ENCODE results near the gene TDRD12. TPM values are rescaled to one million over a fixed set of nuclear protein-coding genes. Genes with fewer than 3 reads are reported as not detected.

TDRD12 gene, protein sequence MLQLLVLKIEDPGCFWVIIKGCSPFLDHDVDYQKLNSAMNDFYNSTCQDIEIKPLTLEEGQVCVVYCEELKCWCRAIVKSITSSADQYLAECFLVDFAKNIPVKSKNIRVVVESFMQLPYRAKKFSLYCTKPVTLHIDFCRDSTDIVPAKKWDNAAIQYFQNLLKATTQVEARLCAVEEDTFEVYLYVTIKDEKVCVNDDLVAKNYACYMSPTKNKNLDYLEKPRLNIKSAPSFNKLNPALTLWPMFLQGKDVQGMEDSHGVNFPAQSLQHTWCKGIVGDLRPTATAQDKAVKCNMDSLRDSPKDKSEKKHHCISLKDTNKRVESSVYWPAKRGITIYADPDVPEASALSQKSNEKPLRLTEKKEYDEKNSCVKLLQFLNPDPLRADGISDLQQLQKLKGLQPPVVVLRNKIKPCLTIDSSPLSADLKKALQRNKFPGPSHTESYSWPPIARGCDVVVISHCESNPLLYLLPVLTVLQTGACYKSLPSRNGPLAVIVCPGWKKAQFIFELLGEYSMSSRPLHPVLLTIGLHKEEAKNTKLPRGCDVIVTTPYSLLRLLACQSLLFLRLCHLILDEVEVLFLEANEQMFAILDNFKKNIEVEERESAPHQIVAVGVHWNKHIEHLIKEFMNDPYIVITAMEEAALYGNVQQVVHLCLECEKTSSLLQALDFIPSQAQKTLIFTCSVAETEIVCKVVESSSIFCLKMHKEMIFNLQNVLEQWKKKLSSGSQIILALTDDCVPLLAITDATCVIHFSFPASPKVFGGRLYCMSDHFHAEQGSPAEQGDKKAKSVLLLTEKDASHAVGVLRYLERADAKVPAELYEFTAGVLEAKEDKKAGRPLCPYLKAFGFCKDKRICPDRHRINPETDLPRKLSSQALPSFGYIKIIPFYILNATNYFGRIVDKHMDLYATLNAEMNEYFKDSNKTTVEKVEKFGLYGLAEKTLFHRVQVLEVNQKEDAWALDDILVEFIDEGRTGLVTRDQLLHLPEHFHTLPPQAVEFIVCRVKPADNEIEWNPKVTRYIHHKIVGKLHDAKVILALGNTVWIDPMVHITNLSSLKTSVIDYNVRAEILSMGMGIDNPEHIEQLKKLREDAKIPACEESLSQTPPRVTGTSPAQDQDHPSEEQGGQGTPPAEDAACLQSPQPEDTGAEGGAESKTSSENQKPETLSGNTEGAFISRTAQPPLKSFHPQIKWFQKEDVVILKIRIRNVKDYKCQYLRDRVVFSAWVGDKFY (N-terminal part only)
- polyA plus RNA-seq (2013, experiment 1 of 2): 0.10 TPM
- polyA plus RNA-seq (2013, experiment 2 of 2): 0.05 TPM

DNA sequence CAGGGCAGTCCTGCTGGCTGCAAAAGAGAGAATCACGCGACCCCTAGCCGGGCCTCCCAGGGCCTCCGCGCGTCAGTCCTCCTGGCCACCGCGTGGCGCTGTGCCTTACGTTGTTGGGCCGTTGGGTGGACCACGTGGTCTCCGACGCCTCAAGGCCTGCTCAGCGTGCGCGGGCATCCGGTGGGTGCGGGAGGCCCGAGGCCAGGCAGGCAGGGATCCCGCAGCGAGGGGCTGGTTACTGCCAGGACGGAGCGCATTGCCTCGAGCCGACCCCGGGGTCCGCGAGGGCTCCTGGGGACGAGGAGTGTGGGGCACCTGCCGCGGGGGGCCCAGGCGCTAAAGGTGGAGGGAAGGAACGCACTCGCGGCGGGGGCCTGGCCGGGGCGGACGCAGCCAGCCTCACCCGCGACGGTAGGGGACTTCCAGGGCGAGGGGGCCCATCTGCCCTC lies at the start of gene TDRD12:
Gene TDRD12, plus strand, starts transcription at position 157 of the 449 bp plus-strand sequence. CDS start 306 bp downstream, outside the sequence.
- no peak within 1 kb of the TSS for H2BK5ac ChIP-seq (ENCODE audit: low read depth, low read length, poor library complexity, severe bottlenecking)
- DNase-seq: no peak
- H3K36me3 ChIP-seq (ENCODE audit: control insufficient read depth in 1 of 2, insufficient read depth in 2 of 2, low read depth in 1 of 2, low read length in 2 of 2): peaks cover 8 to 16% of the 10 kb centered on the region in 2 experiments
- H3K4me1 ChIP-seq (ENCODE audit: control insufficient read depth, insufficient read depth, low read depth, low read length): peaks cover 2% of the 10 kb centered on the region
- no peak within 1 kb of the TSS for H2AFZ ChIP-seq (ENCODE audit: low read depth, low read length)
- H3K14ac ChIP-seq (ENCODE audit: low read length in 2 of 2): no peak within 1 kb of the TSS
- 96% methylated on average over 32 of the region's 44 CpGs for WGBS
- H2AK5ac ChIP-seq (ENCODE audit: low read length, severe bottlenecking): no peak within 1 kb of the TSS
- no peak within 1 kb of the TSS for H3K4ac ChIP-seq (ENCODE audit: low read depth in 1 of 2, low read length in 2 of 2)
- H2BK12ac ChIP-seq (ENCODE audit: low read length in 2 of 2): no peak within 1 kb of the TSS
- no peaks in the 10 kb centered on the region for H3K9me3 ChIP-seq (ENCODE audit: control insufficient read depth, low read length)
- H3K4me3 ChIP-seq (ENCODE audit: insufficient read depth in 1 of 2, low read depth in 1 of 2, low read length in 2 of 2): no peak within 1 kb of the TSS
- H4K91ac ChIP-seq (ENCODE audit: low read length): peak within 1 kb of the TSS; percentile 50
- no peaks in the 10 kb centered on the region for H3K79me1 ChIP-seq (replicated peaks; ENCODE audit: low read length, poor library complexity, severe bottlenecking)
- no peak within 1 kb of the TSS for H3K23ac ChIP-seq (ENCODE audit: low read length in 2 of 2)
- H3K18ac ChIP-seq (ENCODE audit: low read depth in 1 of 2, low read length in 2 of 2): no peak within 1 kb of the TSS
- no peak within 1 kb of the TSS for H3K4me2 ChIP-seq (ENCODE audit: low read length, poor library complexity, severe bottlenecking)
- H3K27me3 ChIP-seq (ENCODE audit: control insufficient read depth in 1 of 2, insufficient read depth in 1 of 2, low read length in 2 of 2): no peaks in the 10 kb centered on the region
- no peak within 1 kb of the TSS for H2BK120ac ChIP-seq (ENCODE audit: low read depth, low read length)
- H3K27ac ChIP-seq (ENCODE audit: low read length, poor library complexity, severe bottlenecking): no peak within 1 kb of the TSS
- no peak within 1 kb of the TSS for H3K9ac ChIP-seq (ENCODE audit: low read length)
- H4K8ac ChIP-seq (ENCODE audit: low read length): no peak within 1 kb of the TSS
- peak within 1 kb of the TSS; percentile 67 for H2BK15ac ChIP-seq (ENCODE audit: low read depth, poor library complexity, severe bottlenecking)

DNA sequence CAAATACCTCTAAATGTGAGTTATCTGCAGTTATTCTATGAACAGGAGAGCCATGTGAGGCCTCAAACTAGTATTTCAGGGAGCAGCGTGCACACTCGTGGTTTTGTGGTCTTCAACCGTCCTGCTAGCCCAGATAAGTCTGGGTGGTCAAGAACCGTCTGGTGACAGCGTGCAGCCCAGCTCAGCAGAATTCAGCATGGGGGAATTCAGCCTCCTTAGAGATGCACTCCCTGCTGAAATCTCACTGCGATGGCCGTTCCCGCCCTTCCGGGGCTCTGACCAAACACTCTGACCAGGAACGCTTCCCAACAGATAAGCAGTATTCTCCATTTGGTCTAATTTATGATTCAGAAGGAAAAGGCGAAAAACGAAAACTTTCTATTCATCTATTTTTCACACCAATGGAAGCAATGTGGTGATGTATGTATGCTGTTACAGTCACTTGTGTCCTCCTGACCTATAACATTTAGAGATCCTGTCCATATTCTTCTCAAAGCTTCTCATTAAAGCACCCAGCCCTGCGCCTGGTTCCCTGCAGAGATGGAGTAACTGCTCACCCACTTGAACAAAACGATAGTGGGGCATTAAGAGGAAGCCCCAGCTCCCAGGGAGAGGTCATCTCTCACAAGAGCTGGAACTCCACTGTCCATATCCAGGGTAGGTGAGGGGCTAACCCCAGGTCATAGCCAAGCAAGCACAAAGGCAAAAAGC lies 47.5 kb upstream of the TDRD12 start:
- Histone ChIP-seq H3K9me3 (ENCODE audit: control insufficient read depth, low read length) (no peaks in the 10 kb centered on the region), H3K36me3 (ENCODE audit: control insufficient read depth in 1 of 2, insufficient read depth in 2 of 2, low read depth in 1 of 2, low read length in 2 of 2) (peaks cover 0 to 1% of the 10 kb centered on the region in 2 experiments), H3K9ac (ENCODE audit: low read length) (peak overlapping the region; percentile 27), H2AK5ac (ENCODE audit: low read length, severe bottlenecking) (no peak overlapping the region), H3K79me1 (replicated peaks; ENCODE audit: low read length, poor library complexity, severe bottlenecking) (peaks cover 18% of the 10 kb centered on the region), H3K4ac (ENCODE audit: low read depth in 1 of 2, low read length in 2 of 2) (no peak overlapping the region), H3K4me2 (ENCODE audit: low read length, poor library complexity, severe bottlenecking) (no peak overlapping the region), H3K4me3 (ENCODE audit: insufficient read depth in 1 of 2, low read depth in 1 of 2, low read length in 2 of 2) (no peak overlapping the region), H4K91ac (ENCODE audit: low read length) (peak overlapping the region; percentile 25), H3K4me1 (ENCODE audit: control insufficient read depth, insufficient read depth, low read depth, low read length) (peaks cover 32% of the 10 kb centered on the region), H2AFZ (ENCODE audit: low read depth, low read length) (no peak overlapping the region), H2BK12ac (ENCODE audit: low read length in 2 of 2) (no peak overlapping the region), H2BK15ac (ENCODE audit: low read depth, poor library complexity, severe bottlenecking) (no peak overlapping the region), H4K8ac (ENCODE audit: low read length) (no peak overlapping the region), H3K27ac (ENCODE audit: low read length, poor library complexity, severe bottlenecking) (no peak overlapping the region), H2BK120ac (ENCODE audit: low read depth, low read length) (no peak overlapping the region), H3K23ac (ENCODE audit: low read length in 2 of 2) (no peak overlapping the region), H3K18ac (ENCODE audit: low read depth in 1 of 2, low read length in 2 of 2) (no peak overlapping the region), H3K14ac (ENCODE audit: low read length in 2 of 2) (no peak overlapping the region), H3K27me3 (ENCODE audit: control insufficient read depth in 1 of 2, insufficient read depth in 1 of 2, low read length in 2 of 2) (peaks cover 10 to 13% of the 10 kb centered on the region in 2 experiments), H2BK5ac (ENCODE audit: low read depth, low read length, poor library complexity, severe bottlenecking) (no peak overlapping the region)
- 80% methylated on average over 11 of the region's 14 CpGs for WGBS
- no peak for DNase-seq

GRCh38 chr19:32672841-32673240 lies 46.7 kb upstream of the TDRD12 start:
- Histone ChIP-seq H3K4me1 (ENCODE audit: control insufficient read depth, insufficient read depth, low read depth, low read length) (peaks cover 33% of the 10 kb centered on the region), H2BK12ac (ENCODE audit: low read length in 2 of 2) (no peak overlapping the region), H2BK5ac (ENCODE audit: low read depth, low read length, poor library complexity, severe bottlenecking) (no peak overlapping the region), H2BK15ac (ENCODE audit: low read depth, poor library complexity, severe bottlenecking) (no peak overlapping the region), H3K9ac (ENCODE audit: low read length) (no peak overlapping the region), H3K23ac (ENCODE audit: low read length in 2 of 2) (no peak overlapping the region), H3K9me3 (ENCODE audit: control insufficient read depth, low read length) (no peaks in the 10 kb centered on the region), H3K79me1 (replicated peaks; ENCODE audit: low read length, poor library complexity, severe bottlenecking) (peaks cover 18% of the 10 kb centered on the region), H3K36me3 (ENCODE audit: control insufficient read depth in 1 of 2, insufficient read depth in 2 of 2, low read depth in 1 of 2, low read length in 2 of 2) (no peaks in the 10 kb centered on the region), H3K14ac (ENCODE audit: low read length in 2 of 2) (no peak overlapping the region), H3K27me3 (ENCODE audit: control insufficient read depth in 1 of 2, insufficient read depth in 1 of 2, low read length in 2 of 2) (peaks cover 18 to 21% of the 10 kb centered on the region in 2 experiments), H2BK120ac (ENCODE audit: low read depth, low read length) (no peak overlapping the region), H3K4me2 (ENCODE audit: low read length, poor library complexity, severe bottlenecking) (no peak overlapping the region), H4K91ac (ENCODE audit: low read length) (no peak overlapping the region), H4K8ac (ENCODE audit: low read length) (no peak overlapping the region), H3K4me3 (ENCODE audit: insufficient read depth in 1 of 2, low read depth in 1 of 2, low read length in 2 of 2) (no peak overlapping the region), H3K18ac (ENCODE audit: low read depth in 1 of 2, low read length in 2 of 2) (no peak overlapping the region), H2AK5ac (ENCODE audit: low read length, severe bottlenecking) (no peak overlapping the region), H3K27ac (ENCODE audit: low read length, poor library complexity, severe bottlenecking) (no peak overlapping the region), H3K4ac (ENCODE audit: low read depth in 1 of 2, low read length in 2 of 2) (no peak overlapping the region), H2AFZ (ENCODE audit: low read depth, low read length) (no peak overlapping the region)
- 86% methylated on average over 3 of the region's 3 CpGs for WGBS
- no peak for DNase-seq

All from mesenchymal stem cell (in vitro differentiated cells and primary cell).